ENCODE results near the gene SAMD11. TPM values are rescaled to one million over a fixed set of nuclear protein-coding genes. Genes with fewer than 3 reads are reported as not detected.

SAMD11 gene
- total and polyA plus RNA-seq, 2 of the 13 experiments (the other 11 are each of a cell fraction or from before 2014, with no cell fraction given), result 0.11 TPM; not detected in 1

GRCh38 chr1:911875-912739 is 11.6 kb upstream of the SAMD11 start (continued):
- TF ChIP-seq, protein P1, sequence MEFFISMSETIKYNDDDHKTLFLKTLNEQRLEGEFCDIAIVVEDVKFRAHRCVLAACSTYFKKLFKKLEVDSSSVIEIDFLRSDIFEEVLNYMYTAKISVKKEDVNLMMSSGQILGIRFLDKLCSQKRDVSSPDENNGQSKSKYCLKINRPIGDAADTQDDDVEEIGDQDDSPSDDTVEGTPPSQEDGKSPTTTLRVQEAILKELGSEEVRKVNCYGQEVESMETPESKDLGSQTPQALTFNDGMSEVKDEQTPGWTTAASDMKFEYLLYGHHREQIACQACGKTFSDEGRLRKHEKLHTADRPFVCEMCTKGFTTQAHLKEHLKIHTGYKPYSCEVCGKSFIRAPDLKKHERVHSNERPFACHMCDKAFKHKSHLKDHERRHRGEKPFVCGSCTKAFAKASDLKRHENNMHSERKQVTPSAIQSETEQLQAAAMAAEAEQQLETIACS (CRISPR knock-in tag; IDR thresholded peaks at IDR 0.05), result no peak
- TF ChIP-seq, protein P2, sequence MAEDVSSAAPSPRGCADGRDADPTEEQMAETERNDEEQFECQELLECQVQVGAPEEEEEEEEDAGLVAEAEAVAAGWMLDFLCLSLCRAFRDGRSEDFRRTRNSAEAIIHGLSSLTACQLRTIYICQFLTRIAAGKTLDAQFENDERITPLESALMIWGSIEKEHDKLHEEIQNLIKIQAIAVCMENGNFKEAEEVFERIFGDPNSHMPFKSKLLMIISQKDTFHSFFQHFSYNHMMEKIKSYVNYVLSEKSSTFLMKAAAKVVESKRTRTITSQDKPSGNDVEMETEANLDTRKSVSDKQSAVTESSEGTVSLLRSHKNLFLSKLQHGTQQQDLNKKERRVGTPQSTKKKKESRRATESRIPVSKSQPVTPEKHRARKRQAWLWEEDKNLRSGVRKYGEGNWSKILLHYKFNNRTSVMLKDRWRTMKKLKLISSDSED (CRISPR knock-in tag; IDR thresholded peaks at IDR 0.05), result no peak
- TF ChIP-seq GPN1 (CRISPR knock-in tag; IDR thresholded peaks at IDR 0.05; ENCODE audit: borderline replicate concordance), result no peak
- no peak for TF ChIP-seq GATAD2A (CRISPR knock-in tag; IDR thresholded peaks at IDR 0.05)
- TF ChIP-seq HMG20B (CRISPR knock-in tag; conservative IDR thresholded peaks at IDR 0.05), result no peak
- TF ChIP-seq ZFP62 (CRISPR knock-in tag; IDR thresholded peaks at IDR 0.05), result no peak
- no peak for TF ChIP-seq PLRG1 (conservative IDR thresholded peaks at IDR 0.05)
- no peak for TF ChIP-seq SPEN (CRISPR knock-in tag; IDR thresholded peaks at IDR 0.05; ENCODE audit: low read depth)
- no peak for TF ChIP-seq HNRNPLL (IDR thresholded peaks at IDR 0.05; ENCODE audit: low read depth, low read length, poor library complexity, severe bottlenecking)
- TF ChIP-seq ATAD3A (CRISPR knock-in tag; IDR thresholded peaks at IDR 0.05), result no peak
- no peak for TF ChIP-seq AGO2 (optimal IDR thresholded peaks at IDR 0.05; ENCODE audit: low read depth, low read length)
- no peak for TF ChIP-seq MTF2 (CRISPR knock-in tag; IDR thresholded peaks at IDR 0.05; ENCODE audit: borderline replicate concordance)
- no peak for TF ChIP-seq KDM2A (CRISPR knock-in tag; IDR thresholded peaks at IDR 0.05; ENCODE audit: borderline replicate concordance, low read depth)
- no peak for TF ChIP-seq ATF5 (CRISPR knock-in tag; IDR thresholded peaks at IDR 0.05; ENCODE audit: low read depth)
- TF ChIP-seq, protein P3, sequence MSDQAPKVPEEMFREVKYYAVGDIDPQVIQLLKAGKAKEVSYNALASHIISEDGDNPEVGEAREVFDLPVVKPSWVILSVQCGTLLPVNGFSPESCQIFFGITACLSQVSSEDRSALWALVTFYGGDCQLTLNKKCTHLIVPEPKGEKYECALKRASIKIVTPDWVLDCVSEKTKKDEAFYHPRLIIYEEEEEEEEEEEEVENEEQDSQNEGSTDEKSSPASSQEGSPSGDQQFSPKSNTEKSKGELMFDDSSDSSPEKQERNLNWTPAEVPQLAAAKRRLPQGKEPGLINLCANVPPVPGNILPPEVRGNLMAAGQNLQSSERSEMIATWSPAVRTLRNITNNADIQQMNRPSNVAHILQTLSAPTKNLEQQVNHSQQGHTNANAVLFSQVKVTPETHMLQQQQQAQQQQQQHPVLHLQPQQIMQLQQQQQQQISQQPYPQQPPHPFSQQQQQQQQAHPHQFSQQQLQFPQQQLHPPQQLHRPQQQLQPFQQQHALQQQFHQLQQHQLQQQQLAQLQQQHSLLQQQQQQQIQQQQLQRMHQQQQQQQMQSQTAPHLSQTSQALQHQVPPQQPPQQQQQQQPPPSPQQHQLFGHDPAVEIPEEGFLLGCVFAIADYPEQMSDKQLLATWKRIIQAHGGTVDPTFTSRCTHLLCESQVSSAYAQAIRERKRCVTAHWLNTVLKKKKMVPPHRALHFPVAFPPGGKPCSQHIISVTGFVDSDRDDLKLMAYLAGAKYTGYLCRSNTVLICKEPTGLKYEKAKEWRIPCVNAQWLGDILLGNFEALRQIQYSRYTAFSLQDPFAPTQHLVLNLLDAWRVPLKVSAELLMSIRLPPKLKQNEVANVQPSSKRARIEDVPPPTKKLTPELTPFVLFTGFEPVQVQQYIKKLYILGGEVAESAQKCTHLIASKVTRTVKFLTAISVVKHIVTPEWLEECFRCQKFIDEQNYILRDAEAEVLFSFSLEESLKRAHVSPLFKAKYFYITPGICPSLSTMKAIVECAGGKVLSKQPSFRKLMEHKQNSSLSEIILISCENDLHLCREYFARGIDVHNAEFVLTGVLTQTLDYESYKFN (CRISPR knock-in tag; conservative IDR thresholded peaks at IDR 0.05), result no peak
- TF ChIP-seq, protein P4, sequence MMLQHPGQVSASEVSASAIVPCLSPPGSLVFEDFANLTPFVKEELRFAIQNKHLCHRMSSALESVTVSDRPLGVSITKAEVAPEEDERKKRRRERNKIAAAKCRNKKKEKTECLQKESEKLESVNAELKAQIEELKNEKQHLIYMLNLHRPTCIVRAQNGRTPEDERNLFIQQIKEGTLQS (CRISPR knock-in tag; IDR thresholded peaks at IDR 0.05), result no peak
- TF ChIP-seq TIGD3 (CRISPR knock-in tag; IDR thresholded peaks at IDR 0.05; ENCODE audit: borderline replicate concordance), result no peak
- TF ChIP-seq, protein P5, sequence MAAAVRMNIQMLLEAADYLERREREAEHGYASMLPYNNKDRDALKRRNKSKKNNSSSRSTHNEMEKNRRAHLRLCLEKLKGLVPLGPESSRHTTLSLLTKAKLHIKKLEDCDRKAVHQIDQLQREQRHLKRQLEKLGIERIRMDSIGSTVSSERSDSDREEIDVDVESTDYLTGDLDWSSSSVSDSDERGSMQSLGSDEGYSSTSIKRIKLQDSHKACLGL (CRISPR knock-in tag; IDR thresholded peaks at IDR 0.05), result no peak
- no peak for TF ChIP-seq ZNF460 (CRISPR knock-in tag; IDR thresholded peaks at IDR 0.05; ENCODE audit: borderline replicate concordance)
- no peak for TF ChIP-seq ZNF576 (CRISPR knock-in tag; IDR thresholded peaks at IDR 0.05)

Measured in HepG2 (cell line).